HS-5 (cell line): ENCODE results near the gene RAB1B.
"Not testable (repeated sequence)": the region's sequence is repeated elsewhere in the genome, so short reads cannot be mapped to it uniquely, and the experiment has no call there.

Experiments used
- DNase-seq: peaks from one replicate; pipeline ENCODE4 v3.0.0-alpha.2; 2012; ENCODE audit warnings: low read depth

RAB1B gene

DNA sequence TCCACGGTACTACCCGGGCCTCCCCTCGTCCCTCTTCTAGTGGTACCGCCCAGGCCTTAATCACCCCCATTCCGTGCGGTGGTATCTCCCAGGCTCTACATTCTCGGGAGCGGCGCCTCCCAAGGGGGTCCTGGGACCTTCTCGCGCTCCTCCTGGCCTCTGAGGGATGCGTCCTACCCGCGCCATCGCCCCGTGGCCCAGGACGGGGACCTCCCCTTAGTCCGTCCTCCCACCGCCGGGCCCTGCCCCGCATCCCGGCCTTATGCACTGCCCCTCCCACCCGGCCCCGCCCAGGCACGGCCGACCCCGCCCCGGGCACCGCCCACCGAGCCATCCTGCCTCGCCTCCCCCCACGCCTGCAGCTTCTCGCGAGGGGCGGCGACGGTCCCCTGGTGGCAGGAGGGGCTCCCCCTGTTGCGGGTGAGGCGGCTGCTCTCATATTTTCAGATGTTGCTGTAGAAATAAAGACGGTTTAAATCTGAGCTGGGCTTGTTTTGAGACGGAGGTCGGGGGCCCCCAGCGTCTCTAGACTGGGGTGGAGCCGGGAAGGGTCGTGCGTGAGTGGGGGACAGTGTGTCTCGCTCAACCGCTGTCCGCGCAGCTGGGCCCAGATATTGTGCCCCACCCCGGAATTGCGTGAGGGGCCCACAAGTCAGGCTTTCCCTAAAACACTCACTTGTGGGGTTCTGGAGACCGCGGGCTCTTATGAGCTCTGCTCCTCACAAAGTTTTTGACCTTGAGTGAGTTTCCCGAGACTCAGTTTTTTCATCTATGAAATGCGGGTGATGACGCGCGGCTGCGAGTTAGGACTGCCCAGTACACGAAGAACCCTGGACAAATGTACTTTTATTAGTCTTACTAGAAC is 828 bp upstream of the RAB1B start:
- no peak for DNase-seq

GRCh38 chr11:66268952-66269905 is 790 bp downstream of the RAB1B start:
- no peak for DNase-seq

DNA sequence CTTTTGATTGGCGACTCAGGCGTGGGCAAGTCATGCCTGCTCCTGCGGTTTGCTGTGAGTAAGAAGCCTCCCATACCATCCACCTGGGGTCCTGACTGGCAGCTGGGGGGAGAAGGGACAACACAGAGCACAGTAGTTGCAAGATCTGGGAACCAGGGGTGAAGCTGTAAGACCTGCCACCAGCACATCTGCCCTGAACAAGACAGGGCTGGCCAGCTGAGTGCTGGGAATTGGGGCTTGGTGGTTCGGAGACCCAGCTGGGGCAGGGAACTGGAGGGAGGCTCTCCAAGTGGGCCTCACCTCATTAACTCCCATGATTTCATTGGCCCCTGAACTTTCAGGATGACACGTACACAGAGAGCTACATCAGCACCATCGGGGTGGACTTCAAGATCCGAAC is 3.4 kb downstream of the RAB1B start:
- DNase-seq: no peak

GRCh38 chr11:66272596-66272995 is 4.2 kb downstream of the RAB1B start:
- DNase-seq: no peak

DNA sequence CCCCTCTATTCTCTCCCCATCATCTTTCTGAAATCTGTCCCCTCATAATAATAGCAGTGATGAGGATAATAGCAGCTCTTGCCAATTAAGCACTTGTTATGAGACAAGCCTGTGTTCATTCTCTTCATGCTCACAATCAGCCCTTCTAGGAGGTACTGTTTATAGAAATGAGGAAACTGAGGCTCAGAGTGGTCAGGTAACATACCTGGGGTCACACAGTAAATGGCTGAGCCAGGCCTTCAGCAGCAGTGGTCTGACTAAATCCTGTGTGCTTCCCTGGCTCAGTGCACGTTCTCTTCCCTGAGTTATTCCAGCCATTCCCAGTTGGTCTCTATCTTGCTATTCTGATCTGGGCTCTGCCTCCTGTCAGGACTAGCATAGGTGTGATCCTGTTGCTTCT is 5.8 kb downstream of the RAB1B start:
- no peak for DNase-seq

DNA sequence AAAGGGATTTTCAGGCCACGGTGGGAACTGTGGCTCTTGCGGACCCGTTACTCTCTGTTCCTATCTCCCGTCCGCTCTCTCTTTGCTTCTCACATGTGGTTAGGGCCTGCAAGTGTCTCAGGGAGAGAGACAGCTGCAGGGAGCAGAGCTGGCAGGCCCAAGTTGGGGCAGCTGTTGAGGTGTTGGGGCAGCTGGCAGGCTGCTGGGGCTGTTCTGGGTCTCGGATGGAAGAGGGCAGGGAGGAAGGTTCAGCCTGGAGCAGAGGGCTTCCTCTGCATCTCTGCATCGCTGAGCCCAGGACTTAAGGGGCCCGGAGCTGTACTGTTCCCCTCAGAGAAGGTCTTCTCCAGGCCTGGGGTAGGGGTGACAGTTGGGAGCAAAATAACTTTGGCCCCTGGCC is 7.0 kb downstream of the RAB1B start:
- DNase-seq: no peak

- no peak for DNase-seq
Measured at GRCh38 chr11:66275984-66276612, 7.7 kb downstream of the RAB1B start.

- DNase-seq: not testable (repeated sequence)
Measured at GRCh38 chr11:66276619-66277018, 8.2 kb downstream of the RAB1B start.

DNA sequence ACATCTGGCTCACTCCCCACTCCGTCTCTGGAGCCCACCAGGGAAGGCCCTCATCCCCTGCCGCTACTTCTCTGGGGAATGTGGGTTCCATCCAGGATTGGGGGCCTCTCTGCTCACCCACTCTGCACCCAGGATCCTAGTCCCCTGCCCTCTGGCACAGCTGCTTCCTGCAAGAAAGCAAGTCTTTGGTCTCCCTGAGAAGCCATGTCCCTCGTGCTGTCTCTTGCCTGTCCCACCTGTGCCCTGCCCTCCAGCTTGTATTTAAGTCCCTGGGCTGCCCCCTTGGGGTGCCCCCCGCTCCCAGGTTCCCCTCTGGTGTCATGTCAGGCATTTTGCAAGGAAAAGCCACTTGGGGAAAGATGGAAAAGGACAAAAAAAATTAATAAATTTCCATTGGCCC is 8.6 kb downstream of the RAB1B start:
- not testable (repeated sequence) for DNase-seq

- no peak for DNase-seq
Measured at GRCh38 chr11:66277471-66278362, 9.3 kb downstream of the RAB1B start, which contains the start of gene CNIH2. TSS of gene CNIH2 (plus strand) at chr11:66278175. CDS start at chr11:66278457, 282 bp downstream.

DNA sequence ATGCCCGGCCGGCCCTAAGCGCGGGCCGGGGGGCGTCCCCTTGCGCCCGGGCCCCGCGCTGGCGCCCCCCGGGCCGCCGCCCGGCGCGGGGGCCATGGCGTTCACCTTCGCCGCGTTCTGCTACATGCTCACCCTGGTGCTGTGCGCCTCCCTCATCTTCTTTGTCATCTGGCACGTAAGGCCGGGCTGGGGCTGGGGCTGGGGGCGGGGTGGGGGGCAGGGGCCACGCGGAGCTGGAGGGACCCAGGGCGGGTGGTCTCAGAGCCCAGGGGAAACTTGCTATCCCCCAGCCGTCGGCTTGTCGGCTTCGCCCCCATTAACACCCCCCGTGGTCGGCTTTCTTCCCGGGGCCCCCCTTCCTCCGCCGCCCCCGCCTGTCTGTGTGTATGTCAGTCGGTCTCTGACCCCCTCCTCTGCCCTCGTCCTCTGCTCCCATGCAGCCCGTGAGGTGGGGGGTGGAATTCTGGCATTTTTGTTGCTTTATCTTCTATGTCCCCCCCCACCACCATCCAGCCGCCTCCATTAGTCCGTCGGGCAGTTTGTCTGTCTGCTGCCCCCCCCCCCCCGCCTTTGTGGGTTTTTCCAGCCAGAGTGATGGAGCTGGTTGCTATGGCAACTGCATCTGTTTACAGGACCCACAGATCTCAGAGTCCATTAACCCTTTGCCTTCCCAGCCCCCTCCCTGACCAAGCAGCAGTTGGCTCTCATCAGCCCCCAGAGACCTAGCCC is 10.1 kb downstream of the RAB1B start:
- DNase-seq: no peak

GRCh38 chr11:66279092-66279734 is 10.8 kb downstream of the RAB1B start:
- no peak for DNase-seq

DNA sequence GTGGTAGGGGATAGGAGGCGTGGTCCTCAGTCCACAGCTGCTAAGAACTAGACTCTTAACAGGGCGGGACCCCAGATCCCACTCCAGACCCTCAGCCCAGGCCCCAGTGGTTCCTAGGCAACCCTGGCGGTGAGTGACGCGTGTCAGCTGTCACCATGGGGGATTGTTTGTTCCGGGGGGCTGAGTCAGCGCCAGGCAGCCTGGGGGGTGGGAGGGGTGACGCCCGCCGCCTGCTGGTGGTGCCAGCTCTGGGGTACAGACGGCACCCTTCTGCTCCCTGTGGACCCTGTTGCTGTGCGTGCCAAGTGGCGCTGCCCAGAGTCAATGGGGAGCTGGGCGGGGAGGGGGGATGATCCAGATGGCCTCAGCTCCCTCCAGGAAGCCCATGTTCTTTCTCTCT is 12.0 kb downstream of the RAB1B start:
- DNase-seq: no peak

DNA sequence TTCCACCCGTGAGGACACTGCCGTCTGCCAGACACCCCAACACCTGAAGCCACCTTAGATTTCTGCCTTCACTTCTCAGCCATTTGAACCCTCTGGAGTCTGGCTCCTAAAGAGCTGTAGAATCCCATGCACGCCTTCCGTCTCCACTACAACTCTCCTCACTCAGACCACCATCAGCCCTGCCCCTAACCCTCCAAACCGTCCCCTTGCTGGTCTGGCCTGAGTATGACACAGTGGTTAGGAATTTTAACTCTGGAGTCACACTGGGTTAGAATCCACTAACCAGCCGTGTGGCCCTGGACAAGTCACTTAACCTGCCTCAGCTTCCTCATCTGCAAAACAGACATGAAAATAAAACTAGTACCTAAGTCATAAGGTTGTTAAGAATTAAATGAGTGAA is 12.6 kb downstream of the RAB1B start:
- no peak for DNase-seq

DNA sequence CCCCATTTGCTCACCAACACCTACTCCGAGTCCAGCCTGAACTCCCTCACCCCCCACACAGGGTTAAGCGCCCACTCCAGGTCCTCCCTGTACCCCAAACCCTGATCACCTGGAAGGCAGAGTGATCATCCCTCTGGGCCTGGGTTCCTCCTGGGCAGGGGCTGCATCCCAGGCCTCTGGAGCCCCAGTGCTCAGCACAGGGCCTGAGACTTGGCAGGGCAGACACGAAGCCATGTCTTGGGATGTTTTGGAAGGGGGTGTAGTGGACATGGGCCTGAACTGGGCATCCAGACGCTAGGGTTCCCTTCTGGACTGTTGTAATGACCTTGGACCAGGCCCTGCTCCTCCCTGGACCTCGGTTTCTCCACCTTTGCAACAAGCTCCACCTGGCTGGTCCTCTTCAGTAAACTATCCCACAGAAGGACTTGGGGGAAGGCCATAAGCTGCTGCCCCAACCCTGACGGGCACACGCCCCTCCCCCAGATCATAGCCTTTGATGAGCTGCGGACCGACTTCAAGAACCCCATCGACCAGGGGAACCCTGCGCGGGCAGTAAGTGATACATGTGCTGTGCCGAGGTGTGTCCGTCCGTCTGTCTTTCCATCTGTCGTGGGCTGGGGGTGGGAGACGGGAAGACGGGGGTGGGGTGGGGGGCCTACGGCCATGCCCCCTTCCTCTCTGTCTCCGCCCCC is 13.5 kb downstream of the RAB1B start:
- DNase-seq: no peak

DNA sequence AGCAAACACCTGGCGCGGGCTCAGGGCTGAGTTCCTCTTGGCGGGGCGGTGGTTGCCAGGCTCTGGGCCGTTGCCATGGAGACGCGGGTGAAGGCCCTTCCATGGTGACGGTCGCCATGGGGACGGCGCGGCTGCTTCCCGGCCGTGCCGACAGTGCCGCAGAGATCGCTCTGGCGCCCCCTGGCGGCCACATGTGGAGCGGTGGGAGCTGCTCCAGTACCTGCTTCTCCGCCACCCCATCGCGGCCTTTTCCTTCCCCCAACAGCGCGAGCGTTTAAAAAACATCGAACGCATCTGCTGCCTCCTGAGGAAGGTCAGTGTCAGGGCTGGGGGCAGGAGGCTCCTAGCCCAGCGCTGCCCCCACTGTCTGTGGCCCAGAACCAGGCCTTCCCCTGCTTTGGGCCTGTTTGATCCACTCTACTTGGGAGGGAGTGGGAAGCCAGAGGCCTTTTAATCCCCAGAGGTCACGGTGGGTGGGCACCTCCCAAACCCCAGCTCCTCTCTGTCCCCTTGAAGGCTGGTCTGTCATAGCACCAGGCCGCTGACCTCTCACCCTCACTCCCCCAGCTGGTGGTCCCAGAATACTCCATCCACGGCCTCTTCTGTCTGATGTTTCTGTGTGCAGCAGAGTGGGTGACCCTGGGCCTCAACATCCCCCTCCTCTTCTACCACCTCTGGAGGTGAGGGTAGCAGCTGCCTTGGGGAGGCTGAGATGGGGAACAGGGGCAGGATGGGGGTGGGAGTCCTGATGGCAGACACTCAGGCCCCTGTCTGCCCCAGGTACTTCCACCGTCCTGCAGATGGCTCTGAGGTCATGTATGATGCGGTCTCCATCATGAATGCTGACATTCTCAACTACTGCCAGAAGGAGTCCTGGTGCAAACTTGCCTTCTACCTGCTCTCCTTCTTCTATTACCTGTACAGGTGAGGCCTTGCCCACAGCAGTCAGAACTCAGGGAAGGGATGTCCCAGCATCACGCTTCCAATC is 14.3 kb downstream of the RAB1B start:
- peak; percentile 48 for DNase-seq

DNA sequence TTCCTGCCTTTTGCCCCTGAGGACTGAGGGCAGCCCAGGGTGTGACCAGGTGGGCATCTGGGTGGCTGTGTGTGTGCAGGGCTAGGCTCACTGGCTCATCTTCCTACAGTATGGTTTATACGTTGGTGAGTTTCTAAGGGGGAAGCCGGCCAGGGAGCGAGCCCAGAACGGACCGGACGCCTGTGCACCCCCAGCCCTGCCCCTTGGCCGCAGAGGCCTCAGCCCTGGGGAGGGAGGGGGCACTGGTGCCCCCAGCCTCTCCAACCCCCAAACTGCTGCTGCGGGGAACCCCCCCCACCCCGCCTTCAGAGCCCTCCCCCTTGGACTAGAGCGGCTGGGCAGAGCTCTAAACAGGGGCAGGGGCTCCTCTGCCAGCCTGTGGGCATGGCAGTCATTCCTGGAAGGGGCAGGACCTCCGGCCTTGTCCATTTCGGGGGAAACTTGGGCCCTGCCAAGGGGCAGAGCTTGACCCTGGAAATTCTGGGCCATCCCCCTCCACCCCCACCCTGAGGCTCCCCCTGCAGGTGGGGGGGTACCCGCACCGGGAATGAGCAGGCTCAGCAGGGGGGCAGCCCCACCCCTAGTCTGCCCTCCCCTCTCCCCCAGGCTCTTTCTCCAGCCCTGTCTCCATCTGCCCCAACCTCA is 15.1 kb downstream of the RAB1B start:
- no peak for DNase-seq
